Measurements from ENCODE around the gene RASSF5. TPM values are rescaled to one million over a fixed set of nuclear protein-coding genes. Genes with fewer than 3 reads are reported as not detected.

The RASSF5 gene
- total RNA-seq, 2 experiments from 2014 or later = 153 to 156 TPM

- ChIA-PET POLR2A (interaction anchor here (0.6 to 8.3 kb wide), 11 partner anchors 7 to 422 kb away, joined by 3 to 169 read pairs (median 7); partner anchors contain the start of genes EIF2D and IKBKE), CTCF (interaction anchor here (1.0 to 2.9 kb wide), 6 partner anchors 7 to 227 kb away, joined by 3 to 14 read pairs (median 6); partner anchors contain the start of gene EIF2D)
- H3K36me3 ChIP-seq (ENCODE audit: insufficient read depth, low read length) = peaks cover 57% of the 10 kb centered on the region
- H3K9me3 ChIP-seq (ENCODE audit: control insufficient read depth in 1 of 2, insufficient read depth in 1 of 2, low read length in 2 of 2) = no peaks in the 10 kb centered on the region
- DNase-seq (no peak), ATAC-seq (ENCODE audit: poor library complexity) (no peak)
- intact Hi-C loops (cut with DNase I, micrococcal nuclease) = loop anchor here (1.0 to 2.0 kb wide), 3 partner anchors 13 to 24 kb away; no protein-coding TSS in a partner anchor
- Mint-ChIP-seq H3K4me3 (peak overlapping the region; percentile 70), H3K27me3 (no peaks in the 10 kb centered on the region), H3K9me3 (no peaks in the 10 kb centered on the region), H3K27ac (peak overlapping the region; percentile 86), H3K36me3 (ENCODE audit: low read depth) (peaks cover 71% of the 10 kb centered on the region), H3K4me1 (ENCODE audit: low read depth) (peaks cover 98% of the 10 kb centered on the region)
- H3K4me3 ChIP-seq (ENCODE audit: low read length) = peak overlapping the region; percentile 29
- TF ChIP-seq CTCF (IDR thresholded peaks at IDR 0.05) = no peak
- H3K27ac ChIP-seq (ENCODE audit: low read depth in 1 of 2, low read length in 2 of 2) = peak overlapping the region; percentile 93 to 95
- H3K27me3 ChIP-seq (ENCODE audit: control insufficient read depth in 1 of 2, insufficient read depth in 2 of 2, low read length in 2 of 2) = no peaks in the 10 kb centered on the region
- H3K4me1 ChIP-seq (ENCODE audit: insufficient read depth, low read length) = peaks cover 100% of the 10 kb centered on the region
Measured at GRCh38 chr1:206575894-206576737, 68.8 kb downstream of the RASSF5 start.

- peaks cover 100% of the 10 kb centered on the region for H3K4me1 ChIP-seq (ENCODE audit: insufficient read depth, low read length)
- H3K9me3 ChIP-seq (ENCODE audit: control insufficient read depth in 1 of 2, insufficient read depth in 1 of 2, low read length in 2 of 2) = no peaks in the 10 kb centered on the region
- Mint-ChIP-seq H3K4me3 (peak overlapping the region; percentile 42), H3K36me3 (ENCODE audit: low read depth) (peaks cover 65% of the 10 kb centered on the region), H3K27me3 (no peaks in the 10 kb centered on the region), H3K27ac (peak overlapping the region; percentile 86), H3K9me3 (no peaks in the 10 kb centered on the region), H3K4me1 (ENCODE audit: low read depth) (peaks cover 98% of the 10 kb centered on the region)
- ChIA-PET CTCF (interaction anchor here (1.2 to 9.1 kb wide), 5 partner anchors 10 to 88 kb away, joined by 4 to 236 read pairs (median 15); partner anchors contain the start of gene EIF2D), POLR2A (interaction anchor here (4.5 to 8.3 kb wide), 3 partner anchors 11 to 26 kb away, joined by 93 to 169 read pairs (median 135); no protein-coding TSS in a partner anchor)
- ATAC-seq (ENCODE audit: poor library complexity) (no peak), DNase-seq (no peak)
- peaks cover 53% of the 10 kb centered on the region for H3K36me3 ChIP-seq (ENCODE audit: insufficient read depth, low read length)
- intact Hi-C loops (cut with DNase I, micrococcal nuclease) = loop anchor here in 1 of 2 experiments (2.0 kb wide), 1 partner anchor 15 kb away; no protein-coding TSS in a partner anchor
- no peak for TF ChIP-seq CTCF (IDR thresholded peaks at IDR 0.05)
- no peak overlapping the region for H3K4me3 ChIP-seq (ENCODE audit: low read length)
- H3K27me3 ChIP-seq (ENCODE audit: control insufficient read depth in 1 of 2, insufficient read depth in 2 of 2, low read length in 2 of 2) = no peaks in the 10 kb centered on the region
- peak overlapping the region; percentile 93 to 95 for H3K27ac ChIP-seq (ENCODE audit: low read depth in 1 of 2, low read length in 2 of 2)
Measured at GRCh38 chr1:206577626-206578025, 70.3 kb downstream of the RASSF5 start.

GRCh38 chr1:206578068-206578977, 71.0 kb downstream of the RASSF5 start:
- no peaks in the 10 kb centered on the region for H3K9me3 Mint-ChIP-seq
- Histone ChIP-seq H3K9me3 (ENCODE audit: control insufficient read depth in 1 of 2, insufficient read depth in 1 of 2, low read length in 2 of 2) (no peaks in the 10 kb centered on the region), H3K27me3 (ENCODE audit: control insufficient read depth in 1 of 2, insufficient read depth in 2 of 2, low read length in 2 of 2) (no peaks in the 10 kb centered on the region), H3K27ac (ENCODE audit: low read depth in 1 of 2, low read length in 2 of 2) (peak overlapping the region; percentile 93 to 95), H3K4me1 (ENCODE audit: insufficient read depth, low read length) (peaks cover 100% of the 10 kb centered on the region), H3K36me3 (ENCODE audit: insufficient read depth, low read length) (peaks cover 53% of the 10 kb centered on the region), H3K4me3 (ENCODE audit: low read length) (no peak overlapping the region)
- peaks cover 65% of the 10 kb centered on the region for H3K36me3 Mint-ChIP-seq (ENCODE audit: low read depth)
- peaks cover 98% of the 10 kb centered on the region for H3K4me1 Mint-ChIP-seq (ENCODE audit: low read depth)
- no peak for TF ChIP-seq CTCF (IDR thresholded peaks at IDR 0.05)
- intact Hi-C loops (cut with DNase I, micrococcal nuclease) = no loop called here
- POLR2A ChIA-PET = interaction anchor here (2.1 to 8.3 kb wide), 4 partner anchors 12 to 33 kb away, joined by 14 to 169 read pairs (median 114); no protein-coding TSS in a partner anchor
- CTCF ChIA-PET = interaction anchor here (1.2 to 9.1 kb wide), 6 partner anchors 10 to 116 kb away, joined by 4 to 236 read pairs (median 12); partner anchors contain the start of gene EIF2D
- ATAC-seq (ENCODE audit: poor library complexity) (peak; percentile 29), DNase-seq (peak in 4 of 14 experiments; percentile 34 to 76 (median 58))
- peak overlapping the region; percentile 86 for H3K27ac Mint-ChIP-seq
- H3K27me3 Mint-ChIP-seq = no peaks in the 10 kb centered on the region
- H3K4me3 Mint-ChIP-seq = peak overlapping the region; percentile 62

Data from CD4-positive, alpha-beta T cell (primary cell).